GM23248 (cell line): ENCODE data around the gene CKAP2.

Experiments
- EZH2 ChIP-seq: fragments of 200-600 bp; sonication (generic); IDR thresholded peaks from 2 replicates; pipeline ENCODE4 v1.6.1; 2018; ENCODE audit warnings: antibody characterized with exemption, mild to moderate bottlenecking; ENCODE audit not compliant: insufficient read depth, poor library complexity, severe bottlenecking
- EZH2phosphoT487 ChIP-seq: fragments of 200-600 bp; sonication (generic); IDR thresholded peaks from 2 replicates; pipeline ENCODE4 v1.6.1; 2018; ENCODE audit warnings: antibody characterized with exemption, moderate library complexity, mild to moderate bottlenecking, low read depth; ENCODE audit not compliant: insufficient read depth

DNA sequence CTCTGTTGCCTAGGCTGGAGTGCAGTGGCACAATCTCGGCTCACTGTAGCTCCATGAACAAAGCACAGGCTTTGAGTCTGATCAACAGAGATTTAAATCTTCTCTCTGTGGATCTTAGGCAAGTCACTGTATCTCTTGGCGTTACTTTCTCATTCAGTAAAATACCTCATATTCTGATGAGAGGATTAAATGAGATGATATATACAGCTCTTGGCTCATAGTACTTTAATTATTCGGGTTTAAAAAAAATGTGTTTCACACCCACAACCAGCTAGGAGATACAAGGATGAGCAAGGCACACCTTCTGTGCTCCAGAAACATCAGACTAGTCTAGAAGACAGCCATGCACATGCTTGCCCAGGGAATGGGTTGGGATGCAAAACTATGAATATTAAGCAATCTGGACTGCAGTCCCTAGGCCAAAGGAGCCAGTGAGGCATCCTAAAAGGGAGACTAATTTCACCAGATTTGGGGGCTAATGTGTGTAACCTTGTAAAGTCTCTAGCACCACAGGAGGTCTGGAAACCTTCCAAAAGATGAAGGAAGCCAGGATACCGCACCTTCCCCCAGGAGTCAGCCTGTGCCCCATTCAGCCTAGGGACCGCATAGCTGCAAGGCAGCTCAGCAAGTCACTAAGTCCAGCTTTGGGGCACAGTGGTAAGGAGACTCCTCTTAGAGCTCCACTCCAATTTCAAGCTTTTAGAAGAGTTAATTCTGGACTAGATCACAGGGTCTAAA, 7.3 kb upstream of the CKAP2 start:
- no peak for TF ChIP-seq EZH2phosphoT487
- no peak for TF ChIP-seq EZH2
